ENCODE data around the gene G2E3.
"Not testable (repeated sequence)": the region's sequence is repeated elsewhere in the genome, so short reads cannot be mapped to it uniquely, and the experiment has no call there.

Gene G2E3

GRCh38 chr14:30559638-30560091 lies 707 bp downstream of the G2E3 start:
- peak; percentile 9 to 26 (median 20) for DNase-seq

- no peak for DNase-seq
Measured at GRCh38 chr14:30560581-30560980, 1.6 kb downstream of the G2E3 start.

GRCh38 chr14:30564235-30564867 lies 5.4 kb downstream of the G2E3 start:
- no peak for DNase-seq

GRCh38 chr14:30564868-30565248 lies 5.9 kb downstream of the G2E3 start:
- no peak for DNase-seq

- no peak for DNase-seq
Measured at GRCh38 chr14:30569216-30569902, 10.4 kb downstream of the G2E3 start.

- DNase-seq = no peak
Measured at GRCh38 chr14:30569903-30570226, 10.9 kb downstream of the G2E3 start.

GRCh38 chr14:30572237-30572636 lies 13.3 kb downstream of the G2E3 start:
- DNase-seq = no peak

- DNase-seq = no peak
Measured at GRCh38 chr14:30572771-30573170, 13.8 kb downstream of the G2E3 start.

- no peak for DNase-seq
Measured at GRCh38 chr14:30573226-30573814, 14.4 kb downstream of the G2E3 start.

- DNase-seq = no peak
Measured at GRCh38 chr14:30573966-30574365, 15.0 kb downstream of the G2E3 start.

- peak in 1 of 4 experiments; percentile 22 for DNase-seq
Measured at GRCh38 chr14:30574777-30575176, 15.8 kb downstream of the G2E3 start.

GRCh38 chr14:30576333-30576732 lies 17.4 kb downstream of the G2E3 start:
- not testable (repeated sequence) for DNase-seq

GRCh38 chr14:30580616-30581282 lies 21.8 kb downstream of the G2E3 start:
- DNase-seq = no peak

GRCh38 chr14:30581283-30581625 lies 22.3 kb downstream of the G2E3 start:
- no peak for DNase-seq

GRCh38 chr14:30582376-30582775 lies 23.4 kb downstream of the G2E3 start:
- DNase-seq = no peak

- DNase-seq = no peak
Measured at GRCh38 chr14:30584058-30584630, 25.2 kb downstream of the G2E3 start.

- DNase-seq = no peak
Measured at GRCh38 chr14:30585204-30585603, 26.2 kb downstream of the G2E3 start.

- no peak for DNase-seq
Measured at GRCh38 chr14:30587141-30587540, 28.2 kb downstream of the G2E3 start.

GRCh38 chr14:30588873-30589272 lies 29.9 kb downstream of the G2E3 start:
- DNase-seq = no peak

- peak in 2 of 4 experiments; percentile 33 to 38 for DNase-seq
Measured at GRCh38 chr14:30596935-30597334, 38.0 kb downstream of the G2E3 start.

GRCh38 chr14:30597504-30597903 lies 38.5 kb downstream of the G2E3 start:
- no peak for DNase-seq

- DNase-seq = peak; percentile 13 to 56 (median 38)
Measured at GRCh38 chr14:30600922-30601918, 42.3 kb downstream of the G2E3 start.
